GM23338 (cell line): ENCODE measurements around the gene EML3. TPM values are rescaled to one million over a fixed set of nuclear protein-coding genes. Genes with fewer than 3 reads are reported as not detected.

Source experiments
- ATAC-seq: fragments of 200-7000 bp; cut with Tn5 transposase; 3 replicates; pipeline ENCODE4 v1.9.1; 2020
- DNase-seq: peaks from one replicate; pipeline ENCODE4 v3.0.0-alpha.2; 2015; ENCODE audit warnings: low spot score
- H2AFZ ChIP-seq: fragments of 200-600 bp; sonication (generic); 2 replicates; pipeline ENCODE4 v1.8.0; 2016; ENCODE audit warnings: antibody characterized with exemption, mild to moderate bottlenecking, moderate library complexity
- H3F3A ChIP-seq: fragments of 200-600 bp; sonication (generic); replicated peaks from 2 replicates; pipeline ENCODE4 v1.8.0; 2017; ENCODE audit warnings: antibody characterized with exemption, mixed run types, low read depth
- H3K27ac ChIP-seq: fragments of 200-600 bp; sonication (generic); 2 replicates; pipeline ENCODE4 v1.6.1; 2016; ENCODE audit warnings: low read depth
- H3K27me3 ChIP-seq: fragments of 200-600 bp; sonication (generic); 2 replicates; pipeline ENCODE4 v1.8.0; 2016; ENCODE audit warnings: mild to moderate bottlenecking, mixed run types, moderate library complexity; ENCODE audit not compliant: insufficient read depth
- H3K36me3 ChIP-seq: fragments of 200-600 bp; sonication (generic); 2 replicates; pipeline ENCODE4 v1.8.0; 2016; ENCODE audit warnings: mild to moderate bottlenecking; ENCODE audit not compliant: insufficient read depth
- H3K4me1 ChIP-seq: fragments of 200-600 bp; sonication (generic); 2 replicates; pipeline ENCODE4 v1.8.0; 2016; ENCODE audit warnings: mild to moderate bottlenecking, moderate library complexity; ENCODE audit not compliant: insufficient read depth
- H3K4me2 ChIP-seq: fragments of 200-600 bp; sonication (generic); 2 replicates; pipeline ENCODE4 v1.7.1; 2017; ENCODE audit warnings: mixed run types
- H3K4me3 ChIP-seq: fragments of 200-600 bp; sonication (generic); 2 replicates; pipeline ENCODE4 v1.6.1; 2016; ENCODE audit warnings: mixed run types
- H3K79me2 ChIP-seq: fragments of 200-600 bp; sonication (generic); replicated peaks from 2 replicates; pipeline ENCODE4 v1.8.0; 2017; ENCODE audit warnings: mild to moderate bottlenecking; ENCODE audit not compliant: insufficient read depth
- H3K9me2 ChIP-seq: fragments of 200-600 bp; sonication (generic); 2 replicates; pipeline ENCODE4 v1.8.0; 2017; ENCODE audit not compliant: insufficient read depth
- H4K20me1 ChIP-seq: fragments of 200-600 bp; sonication (generic); replicated peaks from 2 replicates; pipeline ENCODE4 v1.8.0; 2017; ENCODE audit warnings: mild to moderate bottlenecking; ENCODE audit not compliant: insufficient read depth
- H3K27ac Mint-ChIP-seq: 2 replicates; pipeline ENCODE4 v1.8.0; 2020; ENCODE audit warnings: inconsistent platforms, mild to moderate bottlenecking, moderate library complexity, mixed read lengths
- H3K27me3 Mint-ChIP-seq: 3 replicates; pipeline ENCODE4 v1.8.0; 2022; ENCODE audit warnings: low read depth, mild to moderate bottlenecking, moderate library complexity, mixed read lengths, inconsistent platforms; ENCODE audit not compliant: insufficient read depth, poor library complexity
- H3K36me3 Mint-ChIP-seq: 3 replicates; pipeline ENCODE4 v1.8.0; 2021; ENCODE audit warnings: low read depth, mild to moderate bottlenecking, inconsistent platforms, moderate library complexity, mixed read lengths
- H3K4me1 Mint-ChIP-seq: 3 replicates; pipeline ENCODE4 v1.8.0; 2020; ENCODE audit warnings: mild to moderate bottlenecking, inconsistent platforms, mixed read lengths
- H3K4me3 Mint-ChIP-seq: 3 replicates; pipeline ENCODE4 v1.8.0; 2021; ENCODE audit warnings: moderate library complexity, mild to moderate bottlenecking, inconsistent platforms, mixed read lengths
- H3K9me3 Mint-ChIP-seq: 3 replicates; pipeline ENCODE4 v1.8.0; 2020; ENCODE audit warnings: moderate library complexity, mild to moderate bottlenecking, inconsistent platforms, mixed read lengths
- CREB1 ChIP-seq: fragments of 250-450 bp; sonication (Bioruptor Pico); IDR thresholded peaks from 2 replicates; pipeline ENCODE4 v1.5.0; 2020; ENCODE audit warnings: low read depth, mild to moderate bottlenecking, moderate library complexity
- EZH2 ChIP-seq: fragments of 200-600 bp; sonication (generic); IDR thresholded peaks from one replicate; pipeline ENCODE4 v1.8.0; 2017; ENCODE audit warnings: antibody characterized with exemption, mild to moderate bottlenecking, low read depth; ENCODE audit not compliant: unreplicated experiment
- EZH2phosphoT487 ChIP-seq: fragments of 200-600 bp; sonication (generic); IDR thresholded peaks from one replicate; pipeline ENCODE4 v1.8.1; 2018; ENCODE audit warnings: antibody characterized with exemption; ENCODE audit not compliant: unreplicated experiment
- POLR2AphosphoS5 ChIP-seq: IDR thresholded peaks from 2 replicates; pipeline ENCODE4 v1.6.1; 2016; ENCODE audit warnings: antibody characterized with exemption, low read depth
- REST ChIP-seq: IDR thresholded peaks from one replicate; pipeline ENCODE4 v1.6.1; 2018; ENCODE audit warnings: antibody characterized with exemption; ENCODE audit not compliant: unreplicated experiment
- STAT1 ChIP-seq: IDR thresholded peaks from one replicate; pipeline ENCODE4 v1.6.1; 2016; ENCODE audit warnings: antibody characterized with exemption; ENCODE audit not compliant: unreplicated experiment
- ZNF114 ChIP-seq: fragments of 250-450 bp; sonication (Bioruptor Pico); IDR thresholded peaks from 2 replicates; pipeline ENCODE4 v1.5.0; 2020; ENCODE audit warnings: mild to moderate bottlenecking, moderate library complexity
- ZNF331 ChIP-seq: fragments of 250-450 bp; sonication (Bioruptor Pico); IDR thresholded peaks from 2 replicates; pipeline ENCODE4 v1.5.0; 2020; ENCODE audit warnings: low read depth, mild to moderate bottlenecking, moderate library complexity
- ZNF462 ChIP-seq: fragments of 250-450 bp; sonication (Bioruptor Pico); IDR thresholded peaks from 2 replicates; pipeline ENCODE4 v1.5.0; 2020; ENCODE audit warnings: mild to moderate bottlenecking, moderate library complexity
- polyA plus RNA-seq: library from polyadenylated mRNA; unstranded; fragments of >200 nt; fragmentation: Nextera tagmentation; extraction: Ambion mirVana; gene quantifications from 2 replicates; pipeline ENCODE4 v1.2.1, GENCODE V29; 2016
- total RNA-seq: library from RNA; depleted of rRNA; stranded (reverse); fragments of >200 nt; shearing (Covaris generic); gene quantifications from 2 replicates; pipeline ENCODE4 v1.2.3, GENCODE V29; 2014

Gene EML3
- total and polyA plus RNA-seq, 2 experiments from 2014 or later, result 15.4 to 17.1 TPM

- no peak overlapping the region for H2AFZ ChIP-seq
- peaks cover under 1% of the 10 kb centered on the region; the same call in 1 of the 2 replicates for H3K79me2 ChIP-seq
- Mint-ChIP-seq H3K36me3 (peaks cover 11% of the 10 kb centered on the region; the same call in 2 of the 3 replicates), H3K27me3 (peaks cover 36% of the 10 kb centered on the region), H3K4me3 (no peak overlapping the region), H3K9me3 (no peaks in the 10 kb centered on the region; the same call in 2 of the 3 replicates), H3K4me1 (peaks cover 54% of the 10 kb centered on the region), H3K27ac (no peak overlapping the region)
- no peaks in the 10 kb centered on the region for H3K36me3 ChIP-seq
- ATAC-seq, result no peak
- DNase-seq, result no peak
- peaks cover 31% of the 10 kb centered on the region for H3K27me3 ChIP-seq
- no peak overlapping the region for H3K4me2 ChIP-seq
- no peak overlapping the region for H3K27ac ChIP-seq
- H3K9me2 ChIP-seq, result no peaks in the 10 kb centered on the region
- peaks cover 8% of the 10 kb centered on the region; the same call in 1 of the 2 replicates for H3K4me1 ChIP-seq
- no peak for TF ChIP-seq ZNF331 (CRISPR knock-in tag)
- TF ChIP-seq EZH2phosphoT487, result no peak
- no peak for TF ChIP-seq POLR2AphosphoS5
- TF ChIP-seq EZH2, result no peak
- TF ChIP-seq ZNF114 (CRISPR knock-in tag), result no peak
- TF ChIP-seq STAT1, result no peak
- no peak for TF ChIP-seq CREB1 (CRISPR knock-in tag)
- TF ChIP-seq ZNF462 (CRISPR knock-in tag), result no peak
- TF ChIP-seq REST, result no peak
- H3F3A ChIP-seq, result peaks cover 20% of the 10 kb centered on the region
- no peak overlapping the region for H3K4me3 ChIP-seq
- 0 out of 2 replicates have a peak, but pooled peaks cover 6% of the 10 kb centered on the region for H4K20me1 ChIP-seq
Observed at GRCh38 chr11:62605902-62606301, 6.7 kb downstream of the EML3 start.
